GM20431 (cell line): ENCODE data around the gene RAPGEF1.

ENCODE experiments used
- in situ Hi-C: fragments of 300-500 bp; cut with MseI, MboI; formaldehyde crosslinking; loops from one replicate; pipeline ENCODE4 v1.15.0; 2020; ENCODE audit warnings: low sequenced_read_pairs; ENCODE audit not compliant: unreplicated experiment

Gene RAPGEF1

DNA sequence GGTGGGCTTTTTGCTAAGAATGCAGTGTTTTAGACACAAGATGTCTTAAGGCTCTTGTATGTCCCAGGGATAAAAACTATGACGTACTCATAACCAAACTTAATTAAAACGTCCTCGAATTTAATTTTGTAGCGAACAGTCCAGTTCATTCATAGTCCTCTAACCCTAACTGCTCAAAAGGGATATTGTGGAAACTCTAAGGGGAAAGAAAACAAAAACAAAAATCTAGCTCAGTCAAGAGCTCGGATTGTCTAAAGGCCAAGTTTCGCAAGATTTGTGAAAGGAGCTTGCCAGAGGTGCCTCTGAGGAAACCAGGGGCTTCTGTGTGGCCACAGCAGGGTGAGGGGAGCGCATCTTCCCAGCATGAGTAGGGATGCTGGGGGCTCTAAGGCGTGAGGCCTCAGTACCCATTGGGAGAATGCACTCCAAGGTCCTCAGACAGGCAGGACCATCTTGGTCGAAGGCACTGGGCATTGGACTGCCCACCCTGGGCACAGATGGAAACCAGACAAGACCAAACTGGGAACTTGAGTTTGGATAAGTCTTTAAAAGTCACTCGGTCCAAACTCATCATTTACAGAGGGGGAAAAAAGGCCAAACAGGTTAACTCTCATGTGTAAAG is 122.8 kb downstream of the RAPGEF1 start:
- in situ Hi-C loops: no loop called here

DNA sequence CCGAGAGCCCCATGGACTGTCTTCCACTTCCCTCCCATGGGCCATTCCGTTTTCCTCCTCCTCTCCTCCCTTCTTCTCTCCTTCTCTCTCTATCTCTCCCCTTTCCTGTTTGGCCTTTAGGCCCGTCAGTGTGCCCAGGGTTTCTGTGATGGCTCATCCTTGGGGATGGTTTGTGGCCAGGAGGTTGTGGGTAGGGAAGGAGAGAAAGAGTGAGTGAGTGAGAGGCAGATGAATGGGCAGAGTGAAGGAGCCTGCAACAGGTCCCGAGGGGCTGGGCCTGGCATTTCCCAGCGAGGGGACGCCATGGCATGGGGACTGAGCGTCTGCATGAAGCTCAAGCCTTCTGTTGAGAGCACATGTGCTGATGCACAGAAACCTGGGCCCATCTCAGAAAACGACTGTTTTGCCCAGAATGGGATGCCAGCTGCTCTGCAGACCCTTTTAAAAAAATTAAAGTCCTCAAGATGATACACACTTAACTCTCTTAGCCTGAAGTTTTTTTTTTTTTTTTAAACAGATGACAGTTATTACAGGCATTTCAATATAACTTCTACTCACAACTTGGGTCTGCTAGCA is 125.4 kb downstream of the RAPGEF1 start:
- in situ Hi-C loops: no loop called here

DNA sequence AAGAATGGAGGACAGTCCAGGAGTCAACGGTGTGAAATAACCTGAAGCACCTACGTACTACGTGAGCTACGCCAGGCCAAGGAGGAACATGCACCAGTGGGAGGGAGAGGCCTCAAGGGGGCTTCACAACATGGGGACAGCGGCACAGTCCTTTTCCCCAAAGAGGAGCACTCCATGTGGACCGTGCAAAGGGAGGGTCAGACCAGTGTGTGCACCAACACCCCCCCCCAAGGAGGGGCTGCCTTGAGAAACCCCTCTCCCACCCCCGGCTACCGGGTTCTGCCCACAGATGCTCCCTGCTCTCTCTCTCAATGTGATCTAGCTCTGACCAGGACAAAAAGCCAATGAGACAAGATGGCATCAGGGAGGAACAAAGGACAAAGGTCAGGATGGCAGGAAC is 126.0 kb downstream of the RAPGEF1 start:
- in situ Hi-C loops: no loop called here

DNA sequence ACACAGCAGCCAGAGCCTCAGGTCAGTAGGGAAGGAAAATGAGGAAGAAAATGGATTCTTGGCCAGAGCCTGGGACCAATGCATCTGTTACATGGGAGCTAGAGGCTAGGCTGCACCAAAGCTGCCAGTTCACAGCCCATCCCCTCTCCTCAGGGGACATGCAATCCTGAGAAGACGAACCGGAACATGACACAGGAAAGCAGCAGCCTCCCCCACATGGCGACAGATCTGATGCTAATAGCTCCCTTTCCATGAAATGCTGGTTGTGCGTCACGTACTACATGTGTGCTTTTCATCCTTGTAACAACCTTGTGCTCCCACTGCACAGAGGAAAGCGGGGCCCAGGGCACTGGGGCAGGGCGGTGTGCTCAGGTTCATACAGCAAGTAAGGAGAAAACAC is 127.0 kb downstream of the RAPGEF1 start:
- in situ Hi-C loops: no loop called here

DNA sequence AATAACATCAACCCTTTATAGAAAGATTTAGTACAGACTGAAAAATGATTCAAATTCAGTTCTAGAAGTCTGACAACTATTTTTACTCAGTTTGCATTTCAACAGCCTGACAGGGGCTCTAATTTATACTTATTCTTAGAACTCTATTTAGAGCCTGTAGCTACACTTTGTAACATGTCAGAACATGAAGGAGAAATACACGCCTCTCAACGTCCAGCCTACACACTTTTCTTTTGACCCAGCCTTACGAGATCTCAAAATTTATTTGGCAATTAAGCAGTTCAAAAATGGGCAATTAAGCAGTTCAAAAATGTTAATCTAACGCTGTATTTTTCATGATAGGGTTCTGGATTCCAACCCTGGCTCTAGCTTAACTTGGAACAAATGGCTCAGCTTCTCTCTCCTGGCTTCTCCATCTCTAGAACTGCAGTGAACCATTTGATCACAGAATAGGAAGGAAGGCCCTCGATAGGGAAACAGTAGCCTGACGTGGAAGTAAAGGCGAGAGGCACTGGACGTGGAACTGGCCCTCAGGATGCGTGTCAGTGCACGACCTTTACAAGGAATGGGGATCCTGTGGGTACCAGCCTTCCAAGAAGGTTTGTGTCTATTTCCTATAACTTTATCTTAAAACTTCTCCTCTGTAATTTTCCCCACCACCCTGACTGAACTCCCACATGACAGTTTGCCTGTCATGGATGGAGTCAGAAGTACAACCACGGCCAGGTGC is 128.1 kb downstream of the RAPGEF1 start:
- in situ Hi-C loops: no loop called here

DNA sequence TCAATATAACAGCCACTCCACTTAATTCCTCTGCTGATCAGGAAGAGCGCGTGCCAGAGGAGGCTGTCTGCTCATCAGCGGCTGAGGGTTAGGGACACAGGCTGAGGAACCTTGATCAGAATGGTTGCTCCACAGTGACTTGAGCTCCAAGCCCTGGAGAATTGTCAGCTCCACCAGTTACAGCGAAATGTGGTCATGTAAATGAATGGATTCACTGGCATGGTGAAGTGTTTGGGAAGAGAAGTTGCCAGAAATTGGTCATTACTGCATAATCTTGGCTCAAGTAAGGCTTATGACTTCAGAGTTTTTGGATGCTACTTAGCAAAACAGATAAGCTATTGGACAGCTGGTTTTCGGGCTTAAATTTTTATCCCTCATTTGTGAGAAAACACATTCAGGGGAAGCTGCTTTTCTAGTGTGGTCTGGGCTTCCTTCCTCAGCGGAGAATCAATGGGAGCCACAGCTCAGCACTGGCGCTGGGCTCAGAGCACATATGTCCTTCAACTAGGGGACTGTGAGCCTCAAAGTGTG is 129.6 kb downstream of the RAPGEF1 start:
- in situ Hi-C loops: no loop called here

DNA sequence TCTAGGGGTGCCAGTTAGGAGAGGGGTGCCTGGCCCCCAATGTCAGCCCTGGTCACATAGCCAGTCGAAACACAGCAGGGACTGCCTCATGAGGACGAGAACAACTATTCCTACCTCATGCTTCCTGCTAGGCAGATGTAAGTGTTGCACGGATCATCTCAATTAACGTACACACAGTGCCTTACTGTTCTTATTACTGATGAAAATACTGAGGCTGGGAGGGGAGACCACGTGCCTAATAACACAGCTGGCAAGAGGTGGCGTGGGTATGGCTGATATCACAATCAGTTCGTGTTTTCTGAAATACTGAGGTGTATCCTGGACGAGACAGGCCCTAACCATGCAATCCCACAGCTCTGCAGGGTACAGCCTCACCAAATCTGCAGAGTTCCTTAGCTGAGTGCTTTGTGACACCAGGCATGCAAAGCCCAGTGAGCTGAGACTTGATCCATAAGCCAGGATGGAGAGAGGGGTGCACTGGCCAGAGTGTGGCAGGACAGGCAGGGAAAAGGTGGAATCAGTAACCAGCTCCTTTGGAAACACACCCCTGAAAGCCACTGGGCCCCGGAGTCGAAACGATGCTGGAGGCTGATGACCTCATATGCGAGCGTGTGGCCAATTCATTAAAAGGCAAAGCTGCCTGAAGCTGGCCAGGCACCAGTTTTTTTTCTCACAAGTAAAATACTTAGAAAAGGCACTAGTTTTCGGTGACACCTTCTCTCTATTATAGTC is 130.6 kb downstream of the RAPGEF1 start:
- in situ Hi-C loops: no loop called here

DNA sequence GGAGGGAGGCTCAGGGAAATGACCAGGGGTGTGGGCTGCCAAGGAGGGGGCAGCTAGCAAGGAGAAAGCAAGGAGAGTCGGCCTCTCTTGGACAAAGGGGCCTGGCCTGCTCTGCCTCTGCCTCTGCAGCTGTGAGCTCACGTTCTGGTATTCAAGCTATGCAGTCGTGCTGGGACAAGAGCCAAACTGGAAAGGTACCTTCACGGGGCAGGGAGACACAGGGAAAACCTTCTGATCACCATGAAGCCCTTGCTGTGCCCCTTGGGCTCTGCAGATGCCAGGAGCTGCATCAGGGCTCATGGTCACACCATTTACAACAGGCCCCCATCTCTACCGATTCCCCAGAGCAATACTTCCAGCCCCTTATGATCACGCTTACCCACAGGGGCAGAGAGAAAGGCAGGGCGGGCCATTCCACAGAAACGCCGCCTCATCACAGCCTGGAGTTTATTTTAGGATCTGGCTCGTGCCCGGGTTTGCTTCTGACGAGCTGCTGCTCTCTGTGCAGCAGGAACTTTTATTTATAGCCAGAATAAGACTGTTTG is 131.3 kb downstream of the RAPGEF1 start:
- in situ Hi-C loops: no loop called here

DNA sequence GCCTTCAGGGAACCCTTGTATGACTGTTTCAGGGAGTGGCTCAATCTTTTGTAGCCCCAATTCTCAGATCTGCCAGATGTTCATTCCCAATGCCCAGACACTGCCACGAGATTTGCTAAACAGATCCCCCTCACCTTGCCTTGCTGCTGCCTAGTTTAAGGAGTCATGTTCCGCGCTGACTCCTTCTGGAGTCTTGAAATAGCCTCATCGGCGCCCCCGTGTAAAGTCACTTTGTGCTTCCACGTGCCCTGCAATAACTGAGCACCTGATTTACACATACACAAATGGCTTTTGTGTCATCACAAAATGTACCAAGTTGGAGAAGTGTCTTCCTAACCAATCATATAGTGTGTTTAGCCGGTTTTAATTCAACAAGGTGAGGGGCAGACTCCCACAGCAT is 132.3 kb downstream of the RAPGEF1 start:
- in situ Hi-C loops: no loop called here

DNA sequence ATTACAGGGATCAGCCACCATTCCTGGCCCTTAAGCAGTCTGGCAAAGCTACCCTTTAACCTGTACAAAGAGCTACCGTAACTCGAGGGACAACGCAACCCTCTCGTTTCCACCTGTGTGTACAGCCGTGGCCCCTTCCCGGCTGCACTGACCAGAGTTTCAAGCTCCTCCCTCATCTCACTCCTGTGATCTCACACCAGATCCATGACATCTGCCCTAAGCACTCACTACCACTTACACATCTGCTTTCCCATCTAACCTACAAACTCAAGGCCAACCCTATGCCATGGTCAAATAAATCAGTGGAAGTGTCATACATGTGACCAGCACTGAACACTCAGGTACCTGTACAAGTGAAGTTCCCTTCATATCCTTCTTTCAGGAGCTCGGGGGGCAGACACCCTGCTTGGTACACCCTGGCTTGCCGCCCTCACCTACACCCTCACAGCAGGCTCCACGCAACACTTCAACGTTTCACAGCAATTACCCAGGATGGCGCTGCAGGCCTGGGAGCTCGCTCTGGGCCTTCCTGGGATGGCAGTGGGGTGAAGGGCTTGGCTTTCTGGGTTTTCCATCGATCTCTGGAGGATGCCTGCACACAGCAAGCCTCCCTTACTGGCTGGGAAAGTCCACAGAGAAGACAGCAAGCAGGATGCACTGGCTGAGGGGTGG is 132.8 kb downstream of the RAPGEF1 start:
- in situ Hi-C loops: no loop called here

DNA sequence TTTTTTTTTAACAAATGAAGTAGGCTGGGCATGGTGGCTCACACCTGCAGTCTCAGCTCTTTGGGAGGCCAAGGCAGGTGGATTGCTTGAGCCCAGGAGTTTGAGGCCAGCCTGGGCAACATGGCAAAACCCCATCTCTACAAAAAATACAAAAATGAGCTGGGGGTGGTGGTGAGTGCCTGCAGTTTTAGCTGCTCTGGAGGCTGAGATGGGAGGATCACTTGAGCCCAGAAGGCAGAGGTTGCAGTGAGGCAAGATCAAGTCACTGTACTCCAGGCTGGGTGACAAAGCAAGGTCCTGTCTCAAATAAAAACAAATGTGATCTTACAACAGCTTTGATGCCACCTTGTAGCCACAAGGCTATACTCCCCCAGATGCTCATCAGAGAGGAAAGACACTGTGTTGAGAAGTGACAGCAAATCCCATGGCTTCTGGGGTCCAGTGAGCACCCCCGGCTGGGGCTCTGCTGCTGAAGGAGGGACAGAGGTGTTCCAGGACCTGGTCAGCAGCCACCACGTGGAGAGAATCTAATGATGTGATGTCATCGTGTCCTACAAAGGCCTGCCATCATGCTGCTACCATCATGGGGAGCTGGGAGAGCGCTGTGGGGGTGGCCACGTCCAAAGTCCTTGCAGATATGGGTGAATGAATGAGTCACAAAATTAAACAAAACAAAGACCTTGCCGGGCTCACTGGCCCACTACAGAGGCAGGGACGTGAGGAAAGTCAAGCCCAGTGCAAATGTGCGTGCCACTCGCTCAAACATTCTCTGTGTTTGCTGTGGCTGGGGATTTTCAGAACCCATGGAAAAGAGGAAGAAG is 133.9 kb downstream of the RAPGEF1 start:
- in situ Hi-C loops: no loop called here

DNA sequence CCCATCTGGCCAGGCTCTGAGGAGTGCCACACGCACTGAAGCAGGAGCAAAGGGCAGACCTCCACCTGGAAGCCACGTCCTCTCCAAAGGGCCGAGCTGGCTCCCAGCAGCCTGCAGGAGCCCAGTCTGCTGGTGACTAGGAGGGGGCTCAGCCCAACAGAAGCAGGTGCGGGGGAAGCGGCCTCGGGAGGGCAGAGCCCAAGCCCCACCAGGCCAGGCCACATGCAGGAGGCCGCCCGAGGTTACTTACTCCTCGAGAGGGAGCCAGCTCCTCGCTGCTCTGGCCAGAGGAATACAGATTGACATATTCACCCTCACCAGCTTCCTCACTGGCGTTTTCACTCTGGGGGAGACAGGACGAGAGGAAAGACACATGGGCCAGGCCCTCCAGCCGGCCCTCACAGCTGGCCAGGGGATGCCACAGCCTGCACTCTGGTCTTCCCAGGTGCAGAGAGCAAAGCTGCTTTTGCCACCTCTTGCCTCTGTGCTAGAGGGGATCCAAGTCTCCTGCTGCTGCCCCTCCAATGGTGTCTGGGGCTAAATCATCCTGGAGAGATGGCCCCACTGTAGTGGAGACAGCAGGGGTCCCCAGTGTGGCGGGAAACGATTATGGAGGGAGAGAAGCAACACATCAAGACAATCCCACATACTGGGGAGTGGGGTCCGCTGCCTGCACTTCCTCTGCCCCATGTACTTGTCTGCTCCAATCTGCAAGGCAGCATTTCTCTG is 136.0 kb downstream of the RAPGEF1 start:
- in situ Hi-C loops: no loop called here

DNA sequence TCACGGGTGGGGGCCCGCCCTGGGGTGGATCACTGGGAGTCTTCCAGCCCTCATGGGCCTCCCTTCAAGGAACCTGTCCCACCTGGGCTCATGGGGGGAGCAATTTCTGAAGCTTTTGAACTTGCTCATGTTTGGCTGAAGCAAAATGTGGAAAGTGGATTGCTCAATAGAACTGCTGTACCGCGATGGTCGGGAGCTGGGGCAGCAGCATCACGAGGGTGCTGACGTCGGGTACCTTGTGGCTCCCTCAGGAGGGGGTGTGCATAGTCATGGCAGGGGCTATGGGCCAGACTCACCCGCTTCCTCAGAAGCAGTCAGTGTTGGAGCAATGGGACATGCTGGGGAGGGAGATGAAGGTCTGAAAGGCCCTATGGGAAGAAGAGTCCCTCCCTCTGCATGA is 136.7 kb downstream of the RAPGEF1 start:
- in situ Hi-C loops: no loop called here

DNA sequence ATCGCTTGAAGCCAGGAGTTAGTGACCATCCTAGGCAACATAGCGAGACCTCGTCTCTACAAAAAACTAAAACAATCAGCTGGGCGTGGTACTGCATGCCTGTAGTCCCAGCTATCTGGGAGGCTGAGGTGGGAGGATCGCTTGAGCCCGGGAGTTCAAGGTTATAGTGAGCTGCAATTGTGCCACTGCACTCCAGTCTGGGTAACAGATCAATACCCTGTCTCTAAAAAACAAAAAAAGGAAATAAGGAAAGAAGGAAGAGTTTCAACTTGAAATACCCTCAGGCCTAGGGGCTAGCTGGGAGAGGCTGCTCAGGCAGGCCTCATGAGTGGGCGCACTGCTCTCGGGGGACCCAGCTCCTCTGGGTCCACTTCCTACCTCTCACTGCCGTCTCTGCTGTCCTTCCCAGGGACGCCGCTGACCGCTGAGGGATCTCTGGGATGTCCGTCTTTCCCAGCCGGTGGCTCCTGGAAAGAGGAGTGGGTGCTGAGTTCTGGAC is 138.1 kb downstream of the RAPGEF1 start:
- in situ Hi-C loops: no loop called here

DNA sequence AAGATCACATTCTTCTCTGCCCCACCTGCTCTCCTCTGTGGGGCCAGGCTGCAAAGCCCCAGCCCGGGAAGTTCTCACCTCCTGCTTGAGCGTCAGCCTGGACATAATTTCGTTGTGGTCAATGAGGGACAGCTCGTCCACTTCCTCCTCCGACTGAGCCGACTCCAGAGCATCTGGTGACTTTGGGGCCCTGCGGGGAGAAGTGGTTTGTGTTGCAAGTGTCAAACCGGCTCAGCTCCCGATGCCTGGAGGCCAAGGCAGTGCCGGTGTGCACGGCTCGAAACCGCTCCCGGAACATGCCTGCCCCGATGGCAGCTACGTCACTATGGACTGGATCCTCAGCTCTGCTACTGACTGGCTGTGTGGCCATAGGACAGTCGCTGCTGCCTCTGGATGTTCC is 141.8 kb downstream of the RAPGEF1 start:
- in situ Hi-C loops: loop anchor here (10.0 kb wide), 1 partner anchor 147 kb away; the partner anchor contains the start of gene RAPGEF1

DNA sequence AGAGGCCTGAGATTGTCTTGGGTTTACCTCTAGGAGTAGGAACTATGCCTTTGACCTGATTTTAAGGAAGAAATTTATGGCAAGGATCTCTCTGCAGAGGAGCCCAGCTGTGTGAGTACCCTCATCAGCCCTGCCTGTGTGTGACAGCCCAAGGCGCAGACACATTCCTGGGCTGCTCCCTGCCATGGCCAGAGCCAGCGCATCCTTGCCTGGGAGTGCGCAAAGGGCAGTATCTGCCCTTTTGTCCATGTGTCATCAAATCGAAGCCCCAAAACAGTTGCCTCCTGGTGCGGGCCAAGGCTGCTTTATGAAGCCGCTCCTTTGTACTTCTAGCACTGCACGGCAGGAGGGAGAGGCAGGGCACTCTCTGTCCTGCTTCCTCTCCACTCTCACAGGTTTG is 142.6 kb downstream of the RAPGEF1 start:
- in situ Hi-C loops: loop anchor here (10.0 kb wide), 1 partner anchor 148 kb away; the partner anchor contains the start of gene RAPGEF1

DNA sequence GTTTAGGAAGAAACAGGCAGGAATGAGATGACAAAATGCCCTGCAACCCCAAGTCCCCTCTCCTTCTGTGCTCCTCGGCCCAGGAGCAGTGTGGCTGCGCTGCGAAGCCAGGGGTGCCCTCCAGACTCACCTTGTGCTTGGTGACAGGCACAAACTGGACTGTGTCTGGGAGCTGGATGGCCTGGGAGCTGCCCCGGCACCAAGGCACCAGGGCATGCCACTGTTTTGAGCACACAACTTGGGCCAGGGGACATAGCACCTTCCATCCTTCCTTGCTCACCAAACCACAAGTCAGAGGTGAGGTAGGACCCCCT is 143.5 kb downstream of the RAPGEF1 start:
- in situ Hi-C loops: loop anchor here (10.0 kb wide), 1 partner anchor 148 kb away; the partner anchor contains the start of gene RAPGEF1
